BE2C (cell line): ENCODE results near the gene SSRP1.

Source experiments
- DNase-seq: peaks from one replicate; pipeline ENCODE4 v3.0.0-alpha.2; 2020
- H3K27me3 ChIP-seq: fragments of 250-450 bp; sonication (Bioruptor Pico); 2 replicates; pipeline ENCODE4 v1.5.1; 2020; ENCODE audit warnings: mild to moderate bottlenecking
- H3K36me3 ChIP-seq: fragments of 250-450 bp; sonication (Bioruptor Pico); 2 replicates; pipeline ENCODE4 v1.5.1; 2020; ENCODE audit warnings: mild to moderate bottlenecking
- H3K4me1 ChIP-seq: fragments of 250-450 bp; sonication (Bioruptor Pico); 2 replicates; pipeline ENCODE4 v1.5.1; 2020
- H3K4me3 ChIP-seq: 2 replicates; pipeline ENCODE4 v1.5.1; 2011; ENCODE audit warnings: low read depth, low read length
- H3K9me3 ChIP-seq: fragments of 250-450 bp; sonication (Bioruptor Pico); 2 replicates; pipeline ENCODE4 v1.5.1; 2020
- CTCF ChIP-seq: IDR thresholded peaks from 2 replicates; pipeline ENCODE4 v1.5.1; 2012; ENCODE audit warnings: mild to moderate bottlenecking, low read depth, low read length

The SSRP1 gene

GRCh38 chr11:57360991-57361390, 25.3 kb upstream of the SSRP1 start:
- Histone ChIP-seq H3K27me3 (no peaks in the 10 kb centered on the region), H3K4me1 (no peaks in the 10 kb centered on the region)
- DNase-seq = no peak

GRCh38 chr11:57359896-57360690, 24.4 kb upstream of the SSRP1 start:
- H3K4me1 ChIP-seq = no peaks in the 10 kb centered on the region
- H3K36me3 ChIP-seq = no peaks in the 10 kb centered on the region
- no peak for DNase-seq
- no peak overlapping the region for H3K4me3 ChIP-seq
- H3K9me3 ChIP-seq = no peaks in the 10 kb centered on the region
- H3K27me3 ChIP-seq = no peaks in the 10 kb centered on the region
- no peak for TF ChIP-seq CTCF

More at GRCh38 chr11:57360991-57361390, 25.3 kb upstream of the SSRP1 start:
- no peak for TF ChIP-seq CTCF
- Histone ChIP-seq H3K9me3 (no peaks in the 10 kb centered on the region), H3K4me3 (no peak overlapping the region), H3K36me3 (no peaks in the 10 kb centered on the region)

DNA sequence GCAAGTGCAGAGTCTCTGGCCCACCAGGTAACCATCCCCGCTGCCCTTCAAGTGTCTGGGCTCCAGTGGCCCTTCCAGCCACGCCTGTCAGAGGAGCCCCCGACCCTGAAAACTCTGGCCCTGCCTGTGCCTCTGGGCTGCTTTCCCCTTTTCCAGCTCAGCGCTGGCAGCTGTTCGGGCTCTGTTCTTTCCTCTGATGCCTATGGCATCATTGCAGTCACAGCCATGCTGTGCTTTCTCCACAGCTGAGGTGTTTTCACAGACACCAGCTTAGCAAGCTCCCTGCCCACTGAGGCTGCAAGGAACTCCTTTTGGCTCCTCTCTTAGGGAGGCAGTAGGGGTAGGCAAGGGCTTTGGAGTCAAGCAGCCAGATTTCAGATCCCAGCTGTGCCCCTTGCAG, 23.7 kb upstream of the SSRP1 start:
- H3K4me1 ChIP-seq = no peaks in the 10 kb centered on the region
- DNase-seq = no peak
- no peak for TF ChIP-seq CTCF
- H3K9me3 ChIP-seq = no peaks in the 10 kb centered on the region
- H3K27me3 ChIP-seq = no peaks in the 10 kb centered on the region
- no peak overlapping the region for H3K4me3 ChIP-seq
- H3K36me3 ChIP-seq = no peaks in the 10 kb centered on the region

- Histone ChIP-seq H3K36me3 (no peaks in the 10 kb centered on the region), H3K4me3 (no peak overlapping the region), H3K9me3 (no peaks in the 10 kb centered on the region), H3K4me1 (no peaks in the 10 kb centered on the region), H3K27me3 (no peaks in the 10 kb centered on the region)
- TF ChIP-seq CTCF = no peak
- DNase-seq = no peak
Observed at GRCh38 chr11:57358991-57359390, 23.3 kb upstream of the SSRP1 start.

- TF ChIP-seq CTCF = no peak
- no peak for DNase-seq
- Histone ChIP-seq H3K4me1 (no peaks in the 10 kb centered on the region), H3K4me3 (no peak overlapping the region), H3K9me3 (no peaks in the 10 kb centered on the region), H3K27me3 (no peaks in the 10 kb centered on the region), H3K36me3 (no peaks in the 10 kb centered on the region)
Observed at GRCh38 chr11:57358543-57358961, 22.9 kb upstream of the SSRP1 start.

DNA sequence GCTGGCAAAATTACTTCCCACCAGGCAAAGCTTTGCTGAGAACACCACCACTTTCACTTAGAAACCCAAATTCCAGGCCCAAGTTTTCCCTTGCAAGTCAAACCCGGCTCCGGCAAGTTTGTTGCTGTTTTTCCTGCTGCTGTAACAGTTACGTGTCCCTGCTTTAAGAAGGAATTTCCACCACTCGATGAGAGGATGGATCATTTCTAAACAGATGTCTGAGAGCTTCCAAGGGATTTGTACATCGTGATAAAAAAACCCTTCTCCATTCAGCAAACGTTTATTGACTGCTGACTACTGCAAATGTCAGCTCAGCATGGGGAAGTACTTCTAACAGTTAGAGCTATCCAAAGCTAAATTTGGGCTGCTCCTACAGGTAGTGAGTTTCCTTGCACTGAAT, 22.2 kb upstream of the SSRP1 start:
- DNase-seq = no peak
- Histone ChIP-seq H3K27me3 (no peaks in the 10 kb centered on the region), H3K36me3 (no peaks in the 10 kb centered on the region), H3K4me3 (no peak overlapping the region), H3K4me1 (no peaks in the 10 kb centered on the region), H3K9me3 (no peaks in the 10 kb centered on the region)
- TF ChIP-seq CTCF = no peak
